Neural progenitor cell (in vitro differentiated cells): ENCODE measurements around the gene TFE3.

ENCODE experiments used
- EZH2phosphoT487 ChIP-seq: fragments of 200-600 bp; sonication (generic); IDR thresholded peaks from 2 replicates; pipeline ENCODE4 v1.6.1; 2017; ENCODE audit warnings: antibody characterized with exemption
- TF ChIP-seq, protein P1 (sequence below): fragments of 200-600 bp; sonication (generic); IDR thresholded peaks from 2 replicates; pipeline ENCODE4 v1.5.1; 2017; ENCODE audit warnings: antibody characterized with exemption, mild to moderate bottlenecking

DNA sequence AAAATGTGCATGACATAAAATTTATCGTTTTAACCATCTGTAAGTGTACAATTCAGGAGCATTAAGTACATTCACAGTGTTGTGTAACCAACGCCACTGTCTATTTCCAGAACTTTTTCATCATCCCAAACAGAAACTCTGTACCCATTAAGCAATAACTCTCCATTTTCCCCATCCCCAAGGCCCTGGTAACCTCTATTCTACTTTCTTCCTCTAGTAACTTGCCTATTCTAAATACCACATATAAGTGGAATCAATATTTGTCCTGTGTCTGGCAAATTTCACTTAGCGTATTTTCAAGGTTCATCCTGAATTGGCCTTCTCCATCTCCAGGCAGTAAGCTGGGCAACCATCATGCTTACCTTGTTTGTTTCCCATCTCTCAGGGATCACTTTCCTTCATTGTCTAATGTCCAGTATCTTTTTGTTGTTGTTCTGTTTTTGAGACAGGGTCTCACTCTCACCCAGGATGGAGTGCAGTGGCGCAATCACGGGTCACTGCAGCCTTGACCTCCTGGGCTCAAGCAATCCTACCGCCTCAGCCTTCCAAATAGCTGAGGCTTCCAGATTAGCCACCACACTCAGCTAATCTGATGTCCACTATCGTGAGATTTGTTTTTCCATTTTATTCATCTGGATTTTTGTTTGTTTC lies 23.4 kb downstream of the TFE3 start:
- TF ChIP-seq, protein P1, sequence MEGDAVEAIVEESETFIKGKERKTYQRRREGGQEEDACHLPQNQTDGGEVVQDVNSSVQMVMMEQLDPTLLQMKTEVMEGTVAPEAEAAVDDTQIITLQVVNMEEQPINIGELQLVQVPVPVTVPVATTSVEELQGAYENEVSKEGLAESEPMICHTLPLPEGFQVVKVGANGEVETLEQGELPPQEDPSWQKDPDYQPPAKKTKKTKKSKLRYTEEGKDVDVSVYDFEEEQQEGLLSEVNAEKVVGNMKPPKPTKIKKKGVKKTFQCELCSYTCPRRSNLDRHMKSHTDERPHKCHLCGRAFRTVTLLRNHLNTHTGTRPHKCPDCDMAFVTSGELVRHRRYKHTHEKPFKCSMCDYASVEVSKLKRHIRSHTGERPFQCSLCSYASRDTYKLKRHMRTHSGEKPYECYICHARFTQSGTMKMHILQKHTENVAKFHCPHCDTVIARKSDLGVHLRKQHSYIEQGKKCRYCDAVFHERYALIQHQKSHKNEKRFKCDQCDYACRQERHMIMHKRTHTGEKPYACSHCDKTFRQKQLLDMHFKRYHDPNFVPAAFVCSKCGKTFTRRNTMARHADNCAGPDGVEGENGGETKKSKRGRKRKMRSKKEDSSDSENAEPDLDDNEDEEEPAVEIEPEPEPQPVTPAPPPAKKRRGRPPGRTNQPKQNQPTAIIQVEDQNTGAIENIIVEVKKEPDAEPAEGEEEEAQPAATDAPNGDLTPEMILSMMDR = no peak
- no peak for TF ChIP-seq EZH2phosphoT487
